Motor neuron (in vitro differentiated cells): ENCODE measurements around the gene UBAC2. TPM values are rescaled to one million over a fixed set of nuclear protein-coding genes. Genes with fewer than 3 reads are reported as not detected.

Source experiments
- ATAC-seq, 8 experiments: fragments of 200-7000 bp; cut with Tn5 transposase; replicated peaks in 6 of 8; 2 replicates each; pipeline ENCODE4 v1.8.0; 2021; ENCODE audit warnings: mild to moderate bottlenecking in 8 of 8, moderate library complexity in 8 of 8
- H3K27ac ChIP-seq, 2 donors: fragments of 250-450 bp; sonication (Bioruptor Pico); 2 replicates each; pipeline ENCODE4 v1.9.0; 2021; ENCODE audit warnings: antibody characterized with exemption in 2 of 2, mild to moderate bottlenecking in 2 of 2, moderate library complexity in 1 of 2
- H3K4me1 ChIP-seq, 2 donors: fragments of 250-450 bp; sonication (Bioruptor Pico); replicated peaks in 1 of 2; 2 replicates each; pipeline ENCODE4 v1.6.1; 2021; ENCODE audit warnings: antibody characterized with exemption in 2 of 2, mild to moderate bottlenecking in 2 of 2, moderate library complexity in 1 of 2
- H3K4me3 ChIP-seq, 5 donors: fragments of 250-450 bp; sonication (Bioruptor Pico); 2 replicates each; pipeline ENCODE4 v1.9.0; 2021; ENCODE audit warnings: antibody characterized with exemption in 5 of 5, mild to moderate bottlenecking in 5 of 5, moderate library complexity in 4 of 5
- WGBS, 10 experiments: fragments of 450-650 bp; shearing (Covaris generic); methylation state at CpG; one replicate each; pipeline ENCODE4 v1.0.0; 2022; 5-methylcytosine and 5-hydroxymethylcytosine counted together
- in situ Hi-C, 9 experiments: fragments of 400-800 bp; cut with MboI; loops; one replicate each; pipeline ENCODE4 v1.15.0; 2021; ENCODE audit warnings: low sequenced_read_pairs in 9 of 9, low pct_unique_long_range_greater_than_20kb in 2 of 9; ENCODE audit not compliant: unreplicated experiment in 9 of 9
- total RNA-seq, 8 experiments: library from RNA; unstranded; fragments of 300-600 nt; gene quantifications; 2 replicates each; pipeline versions ENCODE4 v1.2.3 to v1.2.4, GENCODE V29; 2022

The UBAC2 gene
- total RNA-seq, 8 experiments from 2014 or later, result 28.5 to 47.7 (median 34.9) TPM

GRCh38 chr13:99353836-99354235, 153.2 kb downstream of the UBAC2 start:
- no peak for ATAC-seq
- Histone ChIP-seq H3K4me3 (no peak overlapping the region), H3K27ac (no peak overlapping the region), H3K4me1 (peaks cover 8 to 32% of the 10 kb centered on the region in 2 donors)
- 8 to 100% (median 100%) methylated on average over 1 to 4 of the region's 8 CpGs; no CpG with 5 or more reads in 6 of the 10 experiments for WGBS, 10 experiments
- in situ Hi-C loops, result no loop called here

- Histone ChIP-seq H3K4me1 (peaks cover 8 to 30% of the 10 kb centered on the region in 2 donors), H3K27ac (no peak overlapping the region), H3K4me3 (no peak overlapping the region)
- no peak for ATAC-seq
- in situ Hi-C loops, result no loop called here
- 63 to 100% (median 83%) methylated on average over 1 to 8 of the region's 8 CpGs; no CpG with 5 or more reads in 4 of the 10 experiments for WGBS, 10 experiments
Measured at GRCh38 chr13:99354371-99354951, 153.8 kb downstream of the UBAC2 start.

GRCh38 chr13:99355267-99356011, 154.8 kb downstream of the UBAC2 start:
- peak in 4 of 8 experiments; percentile 11 to 60 (median 30) for ATAC-seq
- in situ Hi-C loops, result no loop called here
- 83 to 100% (median 98%) methylated on average over 1 to 11 of the region's 18 CpGs; no CpG with 5 or more reads in 2 of the 10 experiments for WGBS, 10 experiments
- Histone ChIP-seq H3K4me3 (no peak overlapping the region), H3K4me1 (peaks cover 8 to 28% of the 10 kb centered on the region in 2 donors), H3K27ac (no peak overlapping the region)

GRCh38 chr13:99356012-99356261, 155.3 kb downstream of the UBAC2 start:
- ATAC-seq, result peak in 3 of 8 experiments; percentile 30 to 65 (median 47)
- Histone ChIP-seq H3K4me3 (no peak overlapping the region), H3K27ac (no peak overlapping the region), H3K4me1 (peaks cover 8 to 28% of the 10 kb centered on the region in 2 donors)
- in situ Hi-C loops, result no loop called here
- WGBS, 10 experiments, result 0 to 20% methylated on average over 1 of the region's 1 CpG; no CpG with 5 or more reads in 8 of the 10 experiments

GRCh38 chr13:99356262-99357091, 155.8 kb downstream of the UBAC2 start:
- Histone ChIP-seq H3K4me3 (no peak overlapping the region), H3K27ac (peak overlapping the region in 1 of 2 donors; percentile 28), H3K4me1 (peaks cover 8 to 28% of the 10 kb centered on the region in 2 donors)
- 8 to 100% (median 40%) methylated on average over 1 to 8 of the region's 10 CpGs; no CpG with 5 or more reads in 1 of the 10 experiments for WGBS, 10 experiments
- in situ Hi-C loops, result no loop called here
- peak in 7 of 8 experiments; percentile 28 to 71 (median 66) for ATAC-seq

- 40 to 100% (median 81%) methylated on average over 1 to 8 of the region's 8 CpGs; no CpG with 5 or more reads in 2 of the 10 experiments for WGBS, 10 experiments
- no peak overlapping the region for H3K4me3 ChIP-seq
- H3K27ac ChIP-seq, result peak overlapping the region in 1 of 2 donors; percentile 28
- in situ Hi-C loops, result no loop called here
- ATAC-seq, result peak in 5 of 8 experiments; percentile 41 to 92 (median 84)
- H3K4me1 ChIP-seq, result peaks cover 8 to 28% of the 10 kb centered on the region in 2 donors
Measured at GRCh38 chr13:99357131-99357596, 156.5 kb downstream of the UBAC2 start.

GRCh38 chr13:99357941-99358340, 157.3 kb downstream of the UBAC2 start:
- H3K4me3 ChIP-seq, result no peak overlapping the region
- no peak overlapping the region for H3K27ac ChIP-seq
- ATAC-seq, result no peak
- H3K4me1 ChIP-seq, result peaks cover 8 to 28% of the 10 kb centered on the region in 2 donors
- in situ Hi-C loops, result no loop called here
- 80 to 100% (median 100%) methylated on average over 1 to 5 of the region's 6 CpGs; no CpG with 5 or more reads in 1 of the 10 experiments for WGBS, 10 experiments

GRCh38 chr13:99359528-99359927, 158.9 kb downstream of the UBAC2 start:
- in situ Hi-C loops, result no loop called here

GRCh38 chr13:99360696-99361095, 160.0 kb downstream of the UBAC2 start:
- 71 to 100% (median 97%) methylated on average over 1 to 10 of the region's 10 CpGs; no CpG with 5 or more reads in 4 of the 10 experiments for WGBS, 10 experiments
- H3K4me3 ChIP-seq, result no peak overlapping the region
- ATAC-seq, result no peak
- peaks cover 8 to 24% of the 10 kb centered on the region in 2 donors for H3K4me1 ChIP-seq
- no peak overlapping the region for H3K27ac ChIP-seq
- in situ Hi-C loops, result no loop called here

More at GRCh38 chr13:99359528-99359927, 158.9 kb downstream of the UBAC2 start:
- no peak overlapping the region for H3K27ac ChIP-seq
- peaks cover 8 to 28% of the 10 kb centered on the region in 2 donors for H3K4me1 ChIP-seq
- ATAC-seq, result no peak
- WGBS, 10 experiments, result 59 to 100% (median 86%) methylated on average over 1 to 4 of the region's 6 CpGs; no CpG with 5 or more reads in 4 of the 10 experiments
- H3K4me3 ChIP-seq, result no peak overlapping the region

- in situ Hi-C loops, result no loop called here
- 57 to 100% (median 97%) methylated on average over 1 to 3 of the region's 3 CpGs; no CpG with 5 or more reads in 2 of the 10 experiments for WGBS, 10 experiments
- H3K4me3 ChIP-seq, result no peak overlapping the region
- no peak overlapping the region for H3K27ac ChIP-seq
- no peak for ATAC-seq
- peaks cover 3 to 19% of the 10 kb centered on the region in 2 donors for H3K4me1 ChIP-seq
Measured at GRCh38 chr13:99361197-99361596, 160.5 kb downstream of the UBAC2 start.

GRCh38 chr13:99362362-99362761, 161.7 kb downstream of the UBAC2 start:
- in situ Hi-C loops, result no loop called here
- no peak overlapping the region for H3K27ac ChIP-seq
- no peak overlapping the region for H3K4me3 ChIP-seq
- WGBS, 10 experiments, result 83 to 100% (median 100%) methylated on average over 1 of the region's 1 CpG; no CpG with 5 or more reads in 2 of the 10 experiments
- H3K4me1 ChIP-seq, result peaks cover 0 to 8% of the 10 kb centered on the region in 2 donors
- no peak for ATAC-seq

- Histone ChIP-seq H3K27ac (no peak overlapping the region), H3K4me1 (no peaks in the 10 kb centered on the region), H3K4me3 (no peak overlapping the region)
- ATAC-seq, result no peak
- in situ Hi-C loops, result no loop called here
- WGBS, 10 experiments, result 40 to 95% (median 81%) methylated on average over 1 to 6 of the region's 7 CpGs; no CpG with 5 or more reads in 1 of the 10 experiments
Measured at GRCh38 chr13:99363391-99363790, 162.7 kb downstream of the UBAC2 start.

- no peak for ATAC-seq
- in situ Hi-C loops, result no loop called here
- WGBS, 10 experiments, result 44 to 100% (median 90%) methylated on average over 1 of the region's 1 CpG
- Histone ChIP-seq H3K4me3 (no peak overlapping the region), H3K27ac (no peak overlapping the region), H3K4me1 (no peaks in the 10 kb centered on the region)
Measured at GRCh38 chr13:99363949-99364348, 163.3 kb downstream of the UBAC2 start.
